Thymus (tissue), 11 donors: Measurements from ENCODE around the gene MSL1. TPM values are rescaled to one million over a fixed set of nuclear protein-coding genes. Genes with fewer than 3 reads are reported as not detected.
A peak's percentile ranks its signal among the peaks of the same experiment; 100 is the strongest.

ENCODE experiments used
- DNase-seq, 9 donors: peaks; one replicate each; pipeline ENCODE4 v3.0.0-alpha.2; 2013; ENCODE audit warnings: low spot score in 9 of 9, low read depth in 6 of 9, missing footprints in 1 of 9
- H3K27ac ChIP-seq, 2 donors: one replicate each; pipeline ENCODE4 v1.5.1; 2013; ENCODE audit warnings: control low read depth in 1 of 2, low read depth in 1 of 2, low read length in 1 of 2, mild to moderate bottlenecking in 1 of 2, moderate library complexity in 1 of 2
- H3K27me3 ChIP-seq, 2 donors: one replicate each; pipeline ENCODE4 v1.5.1; 2013; ENCODE audit warnings: low read length in 1 of 2; ENCODE audit not compliant: control insufficient read depth in 2 of 2, insufficient read depth in 1 of 2
- H3K36me3 ChIP-seq, 2 donors: one replicate each; pipeline ENCODE4 v1.5.1; 2013; ENCODE audit warnings: low read length in 1 of 2, mild to moderate bottlenecking in 1 of 2, moderate library complexity in 1 of 2; ENCODE audit not compliant: control insufficient read depth in 2 of 2, insufficient read depth in 2 of 2
- H3K4me1 ChIP-seq, 2 donors: one replicate each; pipeline ENCODE4 v1.5.1; 2013; ENCODE audit warnings: low read length in 2 of 2; ENCODE audit not compliant: control insufficient read depth in 2 of 2, insufficient read depth in 2 of 2
- H3K4me3 ChIP-seq, 2 donors: one replicate each; pipeline ENCODE4 v1.5.1; 2013; ENCODE audit warnings: low read length in 2 of 2, control low read depth in 1 of 2, mild to moderate bottlenecking in 1 of 2
- H3K9me3 ChIP-seq, 2 donors: one replicate each; pipeline ENCODE4 v1.5.1; 2013; ENCODE audit warnings: low read length in 1 of 2, mild to moderate bottlenecking in 1 of 2; ENCODE audit not compliant: control insufficient read depth in 2 of 2, insufficient read depth in 1 of 2
- WGBS: extraction: QIAGEN DNeasy Blood & Tissue Kit; methylation state at CpG from one replicate; pipeline ENCODE4 v1.1.7; 2013; 5-methylcytosine and 5-hydroxymethylcytosine counted together
- polyA plus RNA-seq: library from polyadenylated mRNA; stranded (reverse); fragments of 200-250 nt; gene quantifications from one replicate; pipeline ENCODE4 v1.2.3, GENCODE V29; 2013
- total RNA-seq: library from RNA; stranded (reverse); fragments of 120-200 nt; gene quantifications from one replicate; pipeline ENCODE4 v1.2.4, GENCODE V29; 2013
- donor health status: healthy.

Gene MSL1
- total and polyA plus RNA-seq, 2 donors = 77.7 to 126 TPM

- 94% methylated on average over 3 of the region's 3 CpGs for WGBS
- Histone ChIP-seq H3K9me3 (no peaks in the 10 kb centered on the region), H3K27ac (peak overlapping the region; percentile 8 to 74), H3K36me3 (no peaks in the 10 kb centered on the region), H3K4me1 (peaks cover 64 to 94% of the 10 kb centered on the region in 2 donors), H3K4me3 (no peak overlapping the region), H3K27me3 (no peaks in the 10 kb centered on the region)
- peak in 1 of 9 donors; percentile 33 for DNase-seq
Observed at GRCh38 chr17:40110026-40110845, 11.5 kb upstream of the MSL1 start.

DNA sequence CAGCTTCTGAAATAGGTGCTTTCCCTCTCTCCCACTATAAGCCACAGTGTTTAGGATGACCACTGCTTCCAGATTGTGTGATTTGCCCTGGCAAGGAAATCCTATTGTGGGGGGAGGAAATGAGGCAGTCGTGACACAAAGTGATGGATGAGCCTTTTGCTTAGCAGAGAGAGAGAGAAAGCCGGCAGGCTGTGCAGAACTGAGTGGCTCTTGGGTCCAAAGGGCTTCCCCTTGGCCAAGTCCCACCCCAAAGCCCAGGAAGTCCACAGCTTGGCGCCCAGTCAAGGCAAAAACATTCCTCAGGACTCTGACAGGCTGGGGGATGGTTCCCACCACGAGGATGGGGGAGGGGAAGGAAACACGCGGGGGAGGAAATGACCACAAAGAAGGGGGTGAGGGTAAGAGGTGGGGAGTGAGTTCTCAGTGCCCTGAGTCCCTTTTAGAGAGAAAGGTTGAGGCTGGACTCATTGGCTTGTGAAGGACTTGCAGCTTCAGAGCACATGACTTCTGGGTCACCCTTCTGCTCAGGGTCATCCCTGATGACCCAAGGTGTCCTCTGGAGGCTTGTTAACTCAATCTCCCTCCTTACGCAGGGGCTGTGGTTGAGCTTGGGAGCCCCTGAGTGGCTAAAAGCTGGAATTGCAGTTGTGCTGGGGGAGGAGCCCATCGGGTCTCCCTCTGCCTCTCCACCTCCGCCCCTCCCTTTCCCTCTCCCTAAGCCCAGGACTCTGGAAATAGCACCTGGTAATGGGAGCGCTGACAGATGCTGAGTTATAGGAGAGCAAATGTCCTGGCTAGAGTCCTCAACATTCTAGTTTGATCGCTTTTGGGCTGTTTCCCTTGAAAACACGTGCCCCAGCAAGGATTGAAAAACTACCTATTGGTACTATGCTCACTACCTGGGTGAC, 10.3 kb upstream of the MSL1 start:
- Histone ChIP-seq H3K36me3 (no peaks in the 10 kb centered on the region), H3K4me3 (no peak overlapping the region), H3K4me1 (peaks cover 52 to 94% of the 10 kb centered on the region in 2 donors), H3K27ac (peak overlapping the region; percentile 74 to 78), H3K9me3 (no peaks in the 10 kb centered on the region), H3K27me3 (no peaks in the 10 kb centered on the region)
- DNase-seq = peak in 6 of 9 donors; percentile 68 to 92 (median 79)
- 4% methylated on average over 12 of the region's 12 CpGs for WGBS

DNA sequence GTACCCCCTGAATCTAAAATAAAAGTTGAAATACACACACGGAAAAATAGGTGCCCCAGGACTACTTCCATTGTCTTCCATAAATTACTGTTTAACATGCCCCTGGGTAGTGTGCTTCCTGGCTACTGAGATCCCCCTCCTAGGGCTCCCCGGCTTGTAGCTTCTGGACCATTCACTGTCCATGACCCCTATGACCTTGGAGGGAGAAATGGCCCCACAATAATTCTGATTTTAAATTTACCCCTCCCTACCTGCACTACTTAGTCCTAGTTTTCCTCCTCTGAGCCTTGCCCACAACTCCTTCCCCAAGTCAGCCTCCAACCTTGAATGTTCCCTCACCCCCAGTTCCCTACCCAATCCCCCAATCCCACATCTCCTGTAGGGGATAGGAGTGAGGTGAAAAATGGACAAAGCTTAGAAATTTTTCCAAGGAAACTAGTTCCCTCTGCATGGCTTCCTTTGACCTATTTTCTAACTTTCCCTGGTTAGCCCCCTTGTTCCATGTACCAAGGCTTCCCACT, 9.5 kb upstream of the MSL1 start:
- Histone ChIP-seq H3K27ac (peak overlapping the region; percentile 71 to 74), H3K27me3 (no peaks in the 10 kb centered on the region), H3K4me1 (peaks cover 44 to 90% of the 10 kb centered on the region in 2 donors), H3K4me3 (no peak overlapping the region), H3K9me3 (no peaks in the 10 kb centered on the region), H3K36me3 (no peaks in the 10 kb centered on the region)
- 49% methylated on average over 2 of the region's 2 CpGs for WGBS
- no peak for DNase-seq

DNA sequence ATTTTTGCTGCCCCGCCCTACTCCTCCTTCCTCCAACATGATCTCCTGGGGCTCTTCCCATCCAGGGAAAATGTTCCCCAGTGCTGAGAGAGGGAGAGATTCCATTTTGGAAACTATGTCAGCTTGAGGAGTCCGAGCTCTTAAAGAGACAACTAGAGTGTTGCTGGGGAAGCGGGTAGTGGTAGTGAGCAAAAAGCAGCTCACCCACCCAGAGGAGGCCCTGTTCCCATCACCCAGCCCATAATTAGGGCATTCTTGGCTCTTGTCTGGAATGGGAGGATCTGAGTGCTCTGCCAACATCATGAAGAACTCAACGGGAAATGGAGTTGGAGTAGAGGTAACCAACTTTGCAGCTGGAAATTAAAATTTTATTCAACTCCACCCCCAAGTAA, 9.1 kb upstream of the MSL1 start:
- DNase-seq = peak in 1 of 9 donors; percentile 21
- Histone ChIP-seq H3K4me3 (no peak overlapping the region), H3K27ac (peak overlapping the region; percentile 71 to 74), H3K4me1 (peaks cover 40 to 85% of the 10 kb centered on the region in 2 donors), H3K27me3 (no peaks in the 10 kb centered on the region), H3K36me3 (no peaks in the 10 kb centered on the region), H3K9me3 (no peaks in the 10 kb centered on the region)
- WGBS = 87% methylated on average over 4 of the region's 4 CpGs

GRCh38 chr17:40113110-40113906, 8.5 kb upstream of the MSL1 start:
- 4% methylated on average over 17 of the region's 17 CpGs for WGBS
- H3K4me1 ChIP-seq = peaks cover 34 to 82% of the 10 kb centered on the region in 2 donors
- DNase-seq = peak; percentile 83 to 99 (median 94)
- H3K36me3 ChIP-seq = no peaks in the 10 kb centered on the region
- peak overlapping the region; percentile 76 to 83 for H3K27ac ChIP-seq
- no peaks in the 10 kb centered on the region for H3K9me3 ChIP-seq
- H3K27me3 ChIP-seq = no peaks in the 10 kb centered on the region
- H3K4me3 ChIP-seq = peak overlapping the region; percentile 49 to 50

GRCh38 chr17:40113907-40114245, 7.9 kb upstream of the MSL1 start:
- H3K4me3 ChIP-seq = no peak overlapping the region
- H3K9me3 ChIP-seq = no peaks in the 10 kb centered on the region
- H3K36me3 ChIP-seq = no peaks in the 10 kb centered on the region
- peaks cover 32 to 78% of the 10 kb centered on the region in 2 donors for H3K4me1 ChIP-seq
- no peaks in the 10 kb centered on the region for H3K27me3 ChIP-seq
- peak overlapping the region in 1 of 2 donors; percentile 83 for H3K27ac ChIP-seq
- 64% methylated on average over 5 of the region's 5 CpGs for WGBS
- DNase-seq = no peak

DNA sequence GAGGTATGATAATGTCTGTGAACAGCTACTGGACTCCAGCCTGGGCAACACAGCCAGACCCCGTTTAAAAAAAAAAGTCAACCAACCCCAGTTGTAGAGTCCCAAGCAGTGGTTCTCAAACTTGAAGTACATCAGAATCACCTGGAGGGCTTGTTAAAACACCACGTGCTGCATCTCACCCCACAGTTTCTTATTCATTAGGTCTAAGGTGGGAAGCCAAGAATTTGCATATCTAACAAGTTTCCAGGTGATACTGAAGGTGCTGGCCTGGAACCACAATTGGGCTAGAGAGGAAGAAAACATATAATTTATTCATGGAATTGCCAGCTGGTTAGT, 6.7 kb upstream of the MSL1 start:
- H3K4me3 ChIP-seq = no peak overlapping the region
- 94% methylated on average over 2 of the region's 2 CpGs for WGBS
- H3K27me3 ChIP-seq = no peaks in the 10 kb centered on the region
- H3K27ac ChIP-seq = no peak overlapping the region
- H3K36me3 ChIP-seq = no peaks in the 10 kb centered on the region
- no peak for DNase-seq
- H3K4me1 ChIP-seq = peaks cover 29 to 66% of the 10 kb centered on the region in 2 donors
- no peaks in the 10 kb centered on the region for H3K9me3 ChIP-seq

GRCh38 chr17:40122136-40122998, 596 bp downstream of the MSL1 start:
- Histone ChIP-seq H3K4me3 (peak overlapping the region; percentile 70 to 83), H3K27ac (peak overlapping the region; percentile 89 to 92), H3K4me1 (peaks cover 9 to 27% of the 10 kb centered on the region in 2 donors), H3K27me3 (no peaks in the 10 kb centered on the region), H3K9me3 (no peaks in the 10 kb centered on the region), H3K36me3 (peaks cover 10 to 27% of the 10 kb centered on the region in 2 donors)
- peak in 1 of 9 donors; percentile 48 for DNase-seq
- WGBS = under 1% methylated on average over 97 of the region's 97 CpGs
